ENCODE measurements around the gene ENPP6.
"Not testable (repeated sequence)": the region's sequence is repeated elsewhere in the genome, so short reads cannot be mapped to it uniquely, and the experiment has no call there.

The ENPP6 gene

GRCh38 chr4:184061582-184061981, 156.1 kb downstream of the ENPP6 start:
- DNase-seq (ENCODE audit: low read depth in 2 of 2) = no peak

- no peak for DNase-seq (ENCODE audit: low read depth in 2 of 2)
Observed at GRCh38 chr4:184059099-184059498, 158.6 kb downstream of the ENPP6 start.

GRCh38 chr4:184058026-184058425, 159.6 kb downstream of the ENPP6 start:
- DNase-seq (ENCODE audit: low read depth in 2 of 2) = no peak

- no peak for DNase-seq (ENCODE audit: low read depth in 2 of 2)
Observed at GRCh38 chr4:184056877-184057276, 160.8 kb downstream of the ENPP6 start.

DNA sequence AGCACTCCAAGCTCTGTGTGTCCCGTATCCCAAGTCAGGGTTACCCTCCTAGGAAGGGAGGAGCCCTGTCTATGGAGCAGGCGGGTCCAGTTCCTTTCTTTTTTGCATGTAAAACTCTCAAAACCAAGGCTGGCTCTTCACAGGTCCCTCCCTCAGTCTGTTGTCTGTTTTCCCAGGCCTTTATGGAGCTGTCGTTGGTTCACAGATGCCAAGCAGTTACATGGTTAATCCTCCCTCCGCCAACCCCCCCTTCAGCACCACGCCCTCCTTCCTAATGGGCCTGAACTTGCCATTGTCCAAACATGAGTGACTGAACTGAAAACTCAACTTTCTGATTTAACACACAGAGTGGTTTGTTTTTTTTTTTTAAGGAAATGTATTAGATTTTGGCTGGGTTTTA, 164.2 kb downstream of the ENPP6 start:
- DNase-seq (ENCODE audit: low read depth in 2 of 2) = no peak

DNA sequence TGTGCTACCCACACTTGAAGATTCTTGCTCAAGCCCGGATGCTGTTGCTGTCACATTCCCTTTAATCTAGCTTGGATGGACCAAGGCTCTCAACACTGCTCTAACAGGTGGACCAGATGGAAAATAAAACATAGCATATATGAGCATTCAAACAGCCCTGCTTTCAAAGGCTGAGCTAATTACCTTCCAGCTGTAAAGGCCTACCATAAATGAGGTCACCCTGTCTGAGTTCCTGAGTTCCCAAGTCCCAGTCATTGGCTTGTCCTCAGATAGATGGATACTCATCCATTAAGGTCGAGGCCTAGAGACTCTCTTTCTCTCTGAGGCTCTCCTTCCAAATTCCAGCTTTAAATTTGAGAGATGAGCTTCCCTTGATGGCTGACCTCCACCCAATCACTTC, 165.1 kb downstream of the ENPP6 start:
- DNase-seq (ENCODE audit: low read depth in 2 of 2) = no peak

- DNase-seq (ENCODE audit: low read depth in 2 of 2) = not testable (repeated sequence)
Observed at GRCh38 chr4:184051262-184051661, 166.4 kb downstream of the ENPP6 start.

DNA sequence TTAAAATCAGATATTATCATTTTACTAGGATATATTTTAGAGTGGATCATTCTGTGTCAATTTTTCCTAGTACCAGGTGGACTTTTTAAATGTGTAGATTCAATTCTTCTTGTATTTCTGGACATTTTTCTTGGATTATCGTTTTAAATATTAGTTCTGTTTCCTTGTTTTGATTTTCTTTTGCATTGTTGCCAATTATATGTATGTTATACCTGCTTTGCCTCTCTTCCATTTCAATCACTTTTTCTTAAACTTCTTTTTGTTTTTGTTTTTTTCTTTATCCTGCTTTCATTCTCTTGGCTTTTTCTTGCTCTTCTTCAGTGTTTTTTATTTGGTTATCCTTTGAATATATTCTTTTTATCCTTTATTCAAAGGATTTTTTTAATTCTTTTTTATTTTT, 171.5 kb downstream of the ENPP6 start:
- no peak for DNase-seq (ENCODE audit: low read depth in 2 of 2)

DNA sequence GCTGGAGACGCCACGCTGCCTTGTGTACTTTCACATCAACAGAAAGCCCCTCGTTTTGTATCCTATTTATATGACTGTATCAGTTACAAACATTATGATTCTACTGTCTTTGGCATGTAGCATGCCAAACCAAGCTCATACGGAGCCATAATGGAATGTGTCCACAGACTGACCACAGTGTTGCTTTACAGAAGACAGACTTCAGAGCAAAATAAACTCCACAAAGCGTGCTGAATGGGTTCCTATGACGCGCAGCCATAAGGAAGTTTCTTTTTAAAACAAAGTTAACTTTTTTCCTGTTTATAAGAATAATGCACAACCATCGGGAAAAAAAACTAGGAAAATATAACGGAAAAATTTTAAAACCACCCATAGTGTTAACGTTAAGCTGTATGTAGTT, 176.5 kb downstream of the ENPP6 start:
- no peak for DNase-seq (ENCODE audit: low read depth in 2 of 2)

DNA sequence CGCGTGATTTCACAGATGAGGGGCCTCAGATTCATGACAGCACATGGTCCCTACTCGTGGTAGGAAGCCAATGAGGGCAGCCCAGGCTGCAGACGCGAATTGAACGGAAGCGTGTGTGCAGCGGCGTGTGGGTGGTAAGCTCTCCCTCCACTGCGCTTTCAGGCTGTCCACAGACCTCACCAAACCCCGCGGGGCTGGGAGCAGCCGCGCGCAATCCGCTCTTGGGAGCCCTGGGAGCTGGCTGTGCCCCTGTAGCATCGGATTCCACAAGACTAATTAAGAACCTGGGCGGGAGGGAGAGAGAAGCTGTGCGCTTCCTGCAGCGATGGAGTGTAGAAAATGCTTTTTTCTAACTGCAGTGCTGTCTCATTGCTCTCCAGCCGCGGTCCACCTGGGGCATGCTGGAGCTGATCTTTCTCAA, 177.7 kb downstream of the ENPP6 start:
- no peak for DNase-seq (ENCODE audit: low read depth in 2 of 2)
